WTC11 (cell line): Measurements from ENCODE around the gene UCN. TPM values are rescaled to one million over a fixed set of nuclear protein-coding genes. Genes with fewer than 3 reads are reported as not detected.
A peak's percentile ranks its signal among the peaks of the same experiment; 100 is the strongest.

Source experiments
- ATAC-seq: fragments of 200-7000 bp; cut with Tn5 transposase; 2 replicates; pipeline ENCODE4 v1.10.0; 2021; ENCODE audit warnings: mild to moderate bottlenecking, moderate library complexity
- CTCF ChIA-PET: fragments of 300-600 bp; sonication (Branson Sonifier 250); formaldehyde crosslinking; loops from one replicate; lab custom pipeline; 2021; ENCODE audit warnings: antibody characterized with exemption; lab: Charles Lee
- POLR2A ChIA-PET: fragments of 350-600 bp; sonication (Branson Sonifier 250); formaldehyde crosslinking; loops from one replicate; lab custom pipeline; 2021; ENCODE audit warnings: antibody characterized with exemption; lab: Charles Lee
- DNase-seq: peaks from one replicate; pipeline ENCODE4 v3.0.0; 2021; ENCODE audit warnings: low spot score
- H3K27ac Mint-ChIP-seq: 2 replicates; pipeline ENCODE4 v1.8.0; 2021; ENCODE audit warnings: mixed read lengths
- H3K27me3 Mint-ChIP-seq: 2 replicates; pipeline ENCODE4 v1.8.0; 2021; ENCODE audit warnings: low read depth, mild to moderate bottlenecking, moderate library complexity, mixed read lengths
- H3K36me3 Mint-ChIP-seq: 2 replicates; pipeline ENCODE4 v1.8.0; 2021; ENCODE audit warnings: mixed read lengths
- H3K4me1 Mint-ChIP-seq: 2 replicates; pipeline ENCODE4 v1.8.0; 2022; ENCODE audit warnings: mixed read lengths
- H3K4me3 Mint-ChIP-seq: 2 replicates; pipeline ENCODE4 v1.8.0; 2021; ENCODE audit warnings: mild to moderate bottlenecking, moderate library complexity, mixed read lengths
- H3K9me3 Mint-ChIP-seq: 2 replicates; pipeline ENCODE4 v1.8.0; 2021; ENCODE audit warnings: mixed read lengths
- ESRRA ChIP-seq: sonication (generic); formaldehyde crosslinking; IDR thresholded peaks from 2 replicates; pipeline ENCODE4 v1.8.1; 2022; ENCODE audit warnings: mild to moderate bottlenecking, missing genetic modification reagents, borderline replicate concordance
- FOXP1 ChIP-seq: sonication (generic); formaldehyde crosslinking; IDR thresholded peaks from 2 replicates; pipeline ENCODE4 v1.8.0; 2022; ENCODE audit warnings: missing genetic modification reagents, mild to moderate bottlenecking, moderate library complexity, borderline replicate concordance
- FOXP4 ChIP-seq: sonication (generic); formaldehyde crosslinking; IDR thresholded peaks from 2 replicates; pipeline ENCODE4 v1.8.0; 2022; ENCODE audit warnings: mild to moderate bottlenecking, missing genetic modification reagents
- HMGXB4 ChIP-seq: sonication (generic); formaldehyde crosslinking; IDR thresholded peaks from 2 replicates; pipeline ENCODE4 v1.8.1; 2023; ENCODE audit warnings: mild to moderate bottlenecking, moderate library complexity, missing genetic modification reagents
- IRF1 ChIP-seq: sonication (generic); formaldehyde crosslinking; IDR thresholded peaks from 2 replicates; pipeline ENCODE4 v1.8.0; 2023; ENCODE audit warnings: missing genetic modification reagents
- MXD4 ChIP-seq: fragments of 250-450 bp; sonication (Bioruptor Pico); IDR thresholded peaks from 2 replicates; pipeline ENCODE4 v1.8.0; 2021; ENCODE audit warnings: mild to moderate bottlenecking, moderate library complexity, borderline replicate concordance
- MYBL2 ChIP-seq: sonication (generic); formaldehyde crosslinking; IDR thresholded peaks from 2 replicates; pipeline ENCODE4 v1.8.1; 2023; ENCODE audit warnings: mild to moderate bottlenecking, moderate library complexity, missing genetic modification reagents
- NFYB ChIP-seq: sonication (generic); formaldehyde crosslinking; conservative IDR thresholded peaks from 2 replicates; pipeline ENCODE4 v1.8.0; 2022; ENCODE audit warnings: low read depth, missing genetic modification reagents
- NR1H2 ChIP-seq: sonication (generic); formaldehyde crosslinking; IDR thresholded peaks from 2 replicates; pipeline ENCODE4 v1.9.0; 2021; ENCODE audit warnings: mild to moderate bottlenecking, moderate library complexity, missing genetic modification reagents
- TP53 ChIP-seq: sonication (generic); formaldehyde crosslinking; IDR thresholded peaks from 2 replicates; pipeline ENCODE4 v1.8.1; 2023; ENCODE audit warnings: mild to moderate bottlenecking, missing genetic modification reagents
- USF1 ChIP-seq: sonication (generic); formaldehyde crosslinking; IDR thresholded peaks from 2 replicates; pipeline ENCODE4 v1.8.0; 2022; ENCODE audit warnings: mild to moderate bottlenecking, missing genetic modification reagents
- ZNF219 ChIP-seq: sonication (generic); formaldehyde crosslinking; IDR thresholded peaks from 2 replicates; pipeline ENCODE4 v1.8.0; 2023; ENCODE audit warnings: missing genetic modification reagents, mild to moderate bottlenecking, borderline replicate concordance
- ZNF423 ChIP-seq: fragments of 250-450 bp; sonication (Bioruptor Pico); IDR thresholded peaks from 2 replicates; pipeline ENCODE4 v2.1.2; 2022; ENCODE audit warnings: mild to moderate bottlenecking, moderate library complexity
- ZNF512 ChIP-seq: sonication (generic); formaldehyde crosslinking; IDR thresholded peaks from 2 replicates; pipeline ENCODE4 v1.8.1; 2022; ENCODE audit warnings: missing genetic modification reagents, borderline replicate concordance
- total RNA-seq: library from RNA; stranded (reverse); gene quantifications from 3 replicates; pipeline ENCODE4 v1.2.3, GENCODE V29; 2021
- TF ChIP-seq, protein P1 (sequence below): sonication (generic); formaldehyde crosslinking; IDR thresholded peaks from 2 replicates; pipeline ENCODE4 v1.8.1; 2022; ENCODE audit warnings: low read depth, missing genetic modification reagents, borderline replicate concordance
- TF ChIP-seq, protein P2 (sequence below): sonication (generic); formaldehyde crosslinking; IDR thresholded peaks from 2 replicates; pipeline ENCODE4 v1.8.0; 2022; ENCODE audit warnings: missing genetic modification reagents
- TF ChIP-seq, protein P3 (sequence below): sonication (generic); formaldehyde crosslinking; IDR thresholded peaks from 2 replicates; pipeline ENCODE4 v1.8.0; 2022; ENCODE audit warnings: mild to moderate bottlenecking, missing genetic modification reagents

The UCN gene
- total RNA-seq, 1 experiment from 2014 or later, result 0.68 TPM

DNA sequence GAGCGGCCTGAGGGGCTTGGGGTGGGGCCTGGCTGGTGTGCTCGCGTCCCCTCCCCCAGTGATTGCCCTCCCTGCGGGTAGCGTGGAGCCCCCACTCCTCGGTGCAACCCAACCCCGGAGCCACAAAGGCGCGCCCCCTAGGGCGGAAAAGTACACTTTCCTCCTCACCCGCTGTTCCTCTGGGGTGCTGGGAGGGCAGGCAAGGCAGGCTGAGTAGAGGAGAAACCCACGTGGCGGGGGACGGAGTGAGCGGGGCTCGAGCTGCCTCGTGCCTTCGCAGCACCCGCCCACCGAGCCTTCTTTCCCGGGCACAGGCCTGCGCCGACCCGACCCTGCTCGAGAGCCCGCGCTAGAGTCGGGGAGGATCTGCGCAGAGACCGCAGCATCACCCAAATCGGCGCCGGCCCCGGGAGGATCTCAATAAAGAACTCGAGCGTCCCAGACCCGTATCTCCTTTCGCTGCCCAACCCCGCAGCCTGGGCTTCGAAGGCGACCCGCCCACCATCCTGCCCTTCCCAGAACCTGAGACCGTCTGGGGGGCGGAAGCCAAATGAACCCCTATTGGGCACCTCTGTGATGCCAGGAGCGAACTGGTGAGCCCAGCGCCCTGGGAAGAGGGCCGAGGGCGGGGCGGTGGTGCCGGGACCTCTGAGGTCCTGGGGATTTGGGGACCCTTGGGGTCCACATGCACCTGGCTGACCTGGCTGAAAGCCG, 1.5 kb downstream of the UCN start:
- DNase-seq (peak; percentile 53), ATAC-seq (peak; percentile 14)
- Mint-ChIP-seq H3K9me3 (no peaks in the 10 kb centered on the region), H3K4me3 (peak overlapping the region; percentile 62), H3K27me3 (peaks cover 53% of the 10 kb centered on the region), H3K4me1 (peaks cover 8% of the 10 kb centered on the region; the same call in 1 of the 2 replicates), H3K36me3 (peaks cover 6% of the 10 kb centered on the region), H3K27ac (no peak overlapping the region)
- CTCF ChIA-PET, result interaction anchor here (1.2 to 1.5 kb wide), 2 partner anchors 14 to 44 kb away, joined by 3 to 6 read pairs; partner anchors contain the start of gene SLC30A3
- POLR2A ChIA-PET, result no interaction called here
- TF ChIP-seq ESRRA, result 0 out of 2 replicates have a peak, but pooled peaks have one; percentile 15
- TF ChIP-seq, protein P1, sequence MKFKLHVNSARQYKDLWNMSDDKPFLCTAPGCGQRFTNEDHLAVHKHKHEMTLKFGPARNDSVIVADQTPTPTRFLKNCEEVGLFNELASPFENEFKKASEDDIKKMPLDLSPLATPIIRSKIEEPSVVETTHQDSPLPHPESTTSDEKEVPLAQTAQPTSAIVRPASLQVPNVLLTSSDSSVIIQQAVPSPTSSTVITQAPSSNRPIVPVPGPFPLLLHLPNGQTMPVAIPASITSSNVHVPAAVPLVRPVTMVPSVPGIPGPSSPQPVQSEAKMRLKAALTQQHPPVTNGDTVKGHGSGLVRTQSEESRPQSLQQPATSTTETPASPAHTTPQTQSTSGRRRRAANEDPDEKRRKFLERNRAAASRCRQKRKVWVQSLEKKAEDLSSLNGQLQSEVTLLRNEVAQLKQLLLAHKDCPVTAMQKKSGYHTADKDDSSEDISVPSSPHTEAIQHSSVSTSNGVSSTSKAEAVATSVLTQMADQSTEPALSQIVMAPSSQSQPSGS (CRISPR knock-in tag), result no peak
- no peak for TF ChIP-seq ZNF512
- TF ChIP-seq, protein P2, sequence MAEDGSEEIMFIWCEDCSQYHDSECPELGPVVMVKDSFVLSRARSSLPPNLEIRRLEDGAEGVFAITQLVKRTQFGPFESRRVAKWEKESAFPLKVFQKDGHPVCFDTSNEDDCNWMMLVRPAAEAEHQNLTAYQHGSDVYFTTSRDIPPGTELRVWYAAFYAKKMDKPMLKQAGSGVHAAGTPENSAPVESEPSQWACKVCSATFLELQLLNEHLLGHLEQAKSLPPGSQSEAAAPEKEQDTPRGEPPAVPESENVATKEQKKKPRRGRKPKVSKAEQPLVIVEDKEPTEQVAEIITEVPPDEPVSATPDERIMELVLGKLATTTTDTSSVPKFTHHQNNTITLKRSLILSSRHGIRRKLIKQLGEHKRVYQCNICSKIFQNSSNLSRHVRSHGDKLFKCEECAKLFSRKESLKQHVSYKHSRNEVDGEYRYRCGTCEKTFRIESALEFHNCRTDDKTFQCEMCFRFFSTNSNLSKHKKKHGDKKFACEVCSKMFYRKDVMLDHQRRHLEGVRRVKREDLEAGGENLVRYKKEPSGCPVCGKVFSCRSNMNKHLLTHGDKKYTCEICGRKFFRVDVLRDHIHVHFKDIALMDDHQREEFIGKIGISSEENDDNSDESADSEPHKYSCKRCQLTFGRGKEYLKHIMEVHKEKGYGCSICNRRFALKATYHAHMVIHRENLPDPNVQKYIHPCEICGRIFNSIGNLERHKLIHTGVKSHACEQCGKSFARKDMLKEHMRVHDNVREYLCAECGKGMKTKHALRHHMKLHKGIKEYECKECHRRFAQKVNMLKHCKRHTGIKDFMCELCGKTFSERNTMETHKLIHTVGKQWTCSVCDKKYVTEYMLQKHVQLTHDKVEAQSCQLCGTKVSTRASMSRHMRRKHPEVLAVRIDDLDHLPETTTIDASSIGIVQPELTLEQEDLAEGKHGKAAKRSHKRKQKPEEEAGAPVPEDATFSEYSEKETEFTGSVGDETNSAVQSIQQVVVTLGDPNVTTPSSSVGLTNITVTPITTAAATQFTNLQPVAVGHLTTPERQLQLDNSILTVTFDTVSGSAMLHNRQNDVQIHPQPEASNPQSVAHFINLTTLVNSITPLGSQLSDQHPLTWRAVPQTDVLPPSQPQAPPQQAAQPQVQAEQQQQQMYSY (CRISPR knock-in tag), result 0 out of 2 replicates have a peak, but pooled peaks have one; percentile 17
- 0 out of 2 replicates have a peak, but pooled peaks have one; percentile 69 for TF ChIP-seq IRF1 (CRISPR knock-in tag)
- no peak for TF ChIP-seq MXD4 (CRISPR knock-in tag)
- no peak for TF ChIP-seq TP53
- TF ChIP-seq HMGXB4 (CRISPR knock-in tag), result 0 out of 2 replicates have a peak, but pooled peaks have one; percentile 7
- peak; percentile 53 for TF ChIP-seq ZNF423
- no peak for TF ChIP-seq ZNF219 (CRISPR knock-in tag)

DNA sequence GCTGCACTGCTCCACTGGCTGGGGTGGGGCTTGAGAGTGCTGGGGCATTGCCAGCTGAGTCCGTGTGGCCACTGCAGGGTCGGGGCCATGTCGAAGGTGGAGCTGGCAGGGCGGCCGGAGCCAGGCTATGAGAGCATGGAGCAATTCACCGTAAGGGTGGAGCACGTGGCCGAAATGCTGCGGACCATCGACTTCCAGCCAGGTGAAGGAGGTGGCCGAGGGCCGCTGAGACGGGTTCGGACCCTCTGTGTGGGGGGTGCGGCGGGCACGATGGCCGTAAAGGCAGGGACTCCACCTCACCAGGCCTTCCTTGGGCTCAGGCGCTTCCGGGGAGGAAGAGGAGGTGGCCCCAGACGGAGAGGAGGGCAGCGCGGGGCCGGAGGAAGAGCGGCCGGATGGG, 2.1 kb downstream of the UCN start:
- Mint-ChIP-seq H3K4me1 (peaks cover 8% of the 10 kb centered on the region; the same call in 1 of the 2 replicates), H3K36me3 (peaks cover 6% of the 10 kb centered on the region), H3K27ac (no peak overlapping the region), H3K27me3 (peaks cover 53% of the 10 kb centered on the region)
- POLR2A ChIA-PET, result no interaction called here
- no peak for DNase-seq
- TF ChIP-seq FOXP4 (CRISPR knock-in tag) (no peak), MYBL2 (CRISPR knock-in tag) (no peak), NR1H2 (no peak), USF1 (CRISPR knock-in tag) (peak; percentile 32; the same call in 1 of the 2 replicates), FOXP1 (CRISPR knock-in tag) (0 out of 2 replicates have a peak, but pooled peaks have one; percentile 16), NFYB (CRISPR knock-in tag) (no peak)
- TF ChIP-seq, protein P3, sequence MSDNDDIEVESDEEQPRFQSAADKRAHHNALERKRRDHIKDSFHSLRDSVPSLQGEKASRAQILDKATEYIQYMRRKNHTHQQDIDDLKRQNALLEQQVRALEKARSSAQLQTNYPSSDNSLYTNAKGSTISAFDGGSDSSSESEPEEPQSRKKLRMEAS (CRISPR knock-in tag), result peak; percentile 50; the same call in 1 of the 2 replicates
- TF ChIP-seq, all 79 proteins: peak for 3
- no peak for ATAC-seq
- no peaks in the 10 kb centered on the region for H3K9me3 Mint-ChIP-seq
- CTCF ChIA-PET, result interaction anchor here (0.9 to 1.2 kb wide), 2 partner anchors 15 to 41 kb away, joined by 3 to 4 read pairs; no protein-coding TSS in a partner anchor
- peak overlapping the region; percentile 62 for H3K4me3 Mint-ChIP-seq
